Esophagus muscularis mucosa (tissue), 4 donors: Measurements from ENCODE around the gene RFC1.
"Not testable (repeated sequence)": the region's sequence is repeated elsewhere in the genome, so short reads cannot be mapped to it uniquely, and the experiment has no call there.

Experiments
- CTCF ChIP-seq, 3 experiments: fragments of 200-600 bp in 2 of 3; fragments of 450-650 bp in 1 of 3; sonication (generic) in 2 of 3; IDR thresholded peaks; one replicate each; pipeline ENCODE4 v1.5.1; 2017 to 2019; ENCODE audit warnings: antibody characterized with exemption in 3 of 3, mild to moderate bottlenecking in 2 of 3, moderate library complexity in 1 of 3
- EP300 ChIP-seq: sonication (generic); formaldehyde crosslinking; IDR thresholded peaks from one replicate; pipeline ENCODE4 v1.6.1; 2017; ENCODE audit warnings: antibody characterized with exemption
- POLR2A ChIP-seq: fragments of 450-650 bp; IDR thresholded peaks from one replicate; pipeline ENCODE4 v1.6.1; 2017; ENCODE audit warnings: antibody characterized with exemption, moderate library complexity, mild to moderate bottlenecking, low read depth
- POLR2AphosphoS5 ChIP-seq, 2 donors: sonication (generic); formaldehyde crosslinking; IDR thresholded peaks; one replicate each; pipeline ENCODE4 v1.6.1; 2017; ENCODE audit warnings: antibody characterized with exemption in 2 of 2

- not testable (repeated sequence) for TF ChIP-seq POLR2AphosphoS5 (IDR thresholded peaks at IDR 0.05); POLR2A; CTCF (IDR thresholded peaks at IDR 0.05); EP300
Observed at GRCh38 chr4:39277661-39278060, 88.5 kb downstream of the RFC1 start.
